Measurements from ENCODE around the gene LNX1. TPM values are rescaled to one million over a fixed set of nuclear protein-coding genes. Genes with fewer than 3 reads are reported as not detected.

LNX1 gene
- total RNA-seq, 1 donor from 2014 or later: 0.10 TPM

DNA sequence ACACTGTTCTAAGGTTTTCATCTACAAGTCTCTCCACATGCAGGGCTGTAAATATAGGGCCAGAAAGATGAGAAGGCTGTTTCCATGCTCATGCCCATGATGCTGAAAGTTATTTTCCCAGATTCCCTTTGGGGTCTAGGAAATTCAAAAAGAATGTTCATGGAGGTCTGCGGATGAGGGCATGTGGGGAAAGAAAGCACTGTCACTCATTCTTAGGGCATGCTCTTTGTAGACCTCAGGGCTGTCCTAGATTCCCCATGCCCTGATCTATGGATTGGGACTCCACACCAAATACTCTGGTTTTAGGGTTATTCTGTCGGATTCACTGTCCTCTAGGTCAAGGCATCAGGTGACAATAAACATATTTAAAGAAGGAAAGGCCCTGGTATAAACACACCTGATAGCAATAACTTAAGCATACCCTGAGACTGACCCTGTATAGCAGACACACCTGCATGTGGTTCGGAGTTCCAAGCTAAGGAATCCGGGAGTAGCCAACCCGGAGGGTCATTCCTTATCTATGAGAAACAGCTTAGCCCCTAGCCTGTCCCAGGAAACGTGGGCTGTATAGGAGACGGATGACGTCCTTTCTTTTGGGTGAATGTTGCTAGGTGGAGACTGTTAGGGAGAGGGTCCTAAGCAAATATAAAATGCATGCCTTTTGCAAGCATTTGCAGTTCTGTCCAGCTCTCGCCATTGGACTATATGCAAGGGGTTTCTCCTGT is 37.6 kb downstream of the LNX1 start:
- H3K9me3 Mint-ChIP-seq (ENCODE audit: unreplicated experiment): no peaks in the 10 kb centered on the region
- TF ChIP-seq, protein P1, sequence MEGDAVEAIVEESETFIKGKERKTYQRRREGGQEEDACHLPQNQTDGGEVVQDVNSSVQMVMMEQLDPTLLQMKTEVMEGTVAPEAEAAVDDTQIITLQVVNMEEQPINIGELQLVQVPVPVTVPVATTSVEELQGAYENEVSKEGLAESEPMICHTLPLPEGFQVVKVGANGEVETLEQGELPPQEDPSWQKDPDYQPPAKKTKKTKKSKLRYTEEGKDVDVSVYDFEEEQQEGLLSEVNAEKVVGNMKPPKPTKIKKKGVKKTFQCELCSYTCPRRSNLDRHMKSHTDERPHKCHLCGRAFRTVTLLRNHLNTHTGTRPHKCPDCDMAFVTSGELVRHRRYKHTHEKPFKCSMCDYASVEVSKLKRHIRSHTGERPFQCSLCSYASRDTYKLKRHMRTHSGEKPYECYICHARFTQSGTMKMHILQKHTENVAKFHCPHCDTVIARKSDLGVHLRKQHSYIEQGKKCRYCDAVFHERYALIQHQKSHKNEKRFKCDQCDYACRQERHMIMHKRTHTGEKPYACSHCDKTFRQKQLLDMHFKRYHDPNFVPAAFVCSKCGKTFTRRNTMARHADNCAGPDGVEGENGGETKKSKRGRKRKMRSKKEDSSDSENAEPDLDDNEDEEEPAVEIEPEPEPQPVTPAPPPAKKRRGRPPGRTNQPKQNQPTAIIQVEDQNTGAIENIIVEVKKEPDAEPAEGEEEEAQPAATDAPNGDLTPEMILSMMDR (IDR thresholded peaks at IDR 0.05; ENCODE audit: partially characterized antibody, unreplicated experiment): no peak
- H3K27ac Mint-ChIP-seq (ENCODE audit: unreplicated experiment): no peak overlapping the region
- H3K27me3 Mint-ChIP-seq (ENCODE audit: unreplicated experiment): peaks cover 4% of the 10 kb centered on the region
- DNase-seq: no peak
- H3K4me1 Mint-ChIP-seq (ENCODE audit: low read depth, unreplicated experiment): peaks cover 8% of the 10 kb centered on the region
- no peak overlapping the region for H3K4me3 Mint-ChIP-seq (ENCODE audit: unreplicated experiment)
- H3K36me3 Mint-ChIP-seq (ENCODE audit: unreplicated experiment): no peaks in the 10 kb centered on the region

DNA sequence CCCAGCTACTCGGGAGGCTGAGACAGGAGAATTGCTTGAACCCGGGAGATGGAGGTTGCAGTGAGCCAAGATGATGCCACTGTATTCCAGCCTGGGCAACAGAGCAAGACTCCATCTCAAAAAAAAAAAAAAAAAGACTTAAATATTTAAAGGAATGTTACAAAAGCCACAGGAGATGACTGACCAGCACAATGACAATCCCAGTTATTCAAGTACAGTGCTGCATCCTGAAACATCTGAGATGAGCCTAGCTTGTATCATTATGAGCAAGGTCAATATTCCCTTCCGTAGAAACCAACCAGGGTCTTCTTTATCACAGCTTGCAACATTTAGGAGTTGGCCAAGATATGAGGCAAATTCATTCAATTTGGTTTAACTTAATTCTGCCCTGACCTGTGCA is 38.6 kb downstream of the LNX1 start:
- peaks cover 4% of the 10 kb centered on the region for H3K27me3 Mint-ChIP-seq (ENCODE audit: unreplicated experiment)
- H3K4me3 Mint-ChIP-seq (ENCODE audit: unreplicated experiment): no peak overlapping the region
- TF ChIP-seq, protein P1 (IDR thresholded peaks at IDR 0.05; ENCODE audit: partially characterized antibody, unreplicated experiment): no peak
- no peaks in the 10 kb centered on the region for H3K9me3 Mint-ChIP-seq (ENCODE audit: unreplicated experiment)
- H3K4me1 Mint-ChIP-seq (ENCODE audit: low read depth, unreplicated experiment): peaks cover under 1% of the 10 kb centered on the region
- H3K27ac Mint-ChIP-seq (ENCODE audit: unreplicated experiment): no peak overlapping the region
- DNase-seq: no peak
- no peaks in the 10 kb centered on the region for H3K36me3 Mint-ChIP-seq (ENCODE audit: unreplicated experiment)

GRCh38 chr4:53551958-53552357 is 39.3 kb downstream of the LNX1 start:
- Mint-ChIP-seq H3K4me1 (ENCODE audit: low read depth, unreplicated experiment) (no peaks in the 10 kb centered on the region), H3K36me3 (ENCODE audit: unreplicated experiment) (no peaks in the 10 kb centered on the region), H3K27me3 (ENCODE audit: unreplicated experiment) (peaks cover 4% of the 10 kb centered on the region), H3K27ac (ENCODE audit: unreplicated experiment) (no peak overlapping the region), H3K4me3 (ENCODE audit: unreplicated experiment) (no peak overlapping the region), H3K9me3 (ENCODE audit: unreplicated experiment) (no peaks in the 10 kb centered on the region)
- TF ChIP-seq, protein P1 (IDR thresholded peaks at IDR 0.05; ENCODE audit: partially characterized antibody, unreplicated experiment): no peak
- DNase-seq: no peak

DNA sequence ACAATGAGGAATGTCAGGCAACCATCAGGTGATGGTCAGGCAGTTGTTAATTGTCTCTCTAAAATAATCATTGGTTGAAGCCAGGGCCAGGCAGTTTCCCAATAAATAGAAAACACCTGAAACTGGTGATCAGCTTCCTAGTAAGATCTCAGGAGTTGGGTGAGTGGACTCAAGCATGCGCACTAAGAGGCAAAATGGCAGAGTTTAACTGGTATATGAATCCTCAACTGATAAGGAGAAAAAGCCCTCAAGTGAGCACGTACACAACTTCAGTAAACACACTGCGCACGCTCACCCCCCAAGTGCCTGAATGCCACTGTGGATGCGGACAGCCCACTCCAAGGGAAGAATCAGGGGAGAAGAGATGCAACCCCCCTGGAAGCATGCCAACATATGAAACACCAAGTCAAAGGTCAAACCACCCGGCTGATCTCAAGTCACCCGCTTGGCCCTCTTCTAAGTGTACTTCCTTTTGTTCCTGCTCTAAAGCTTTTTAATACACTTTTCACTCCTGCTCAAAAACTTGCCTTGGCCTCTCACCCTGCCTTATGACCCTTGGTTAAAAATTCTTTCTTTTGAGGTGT is 39.9 kb downstream of the LNX1 start:
- no peak overlapping the region for H3K4me3 Mint-ChIP-seq (ENCODE audit: unreplicated experiment)
- no peaks in the 10 kb centered on the region for H3K36me3 Mint-ChIP-seq (ENCODE audit: unreplicated experiment)
- H3K27ac Mint-ChIP-seq (ENCODE audit: unreplicated experiment): no peak overlapping the region
- no peak for DNase-seq
- H3K27me3 Mint-ChIP-seq (ENCODE audit: unreplicated experiment): peaks cover 4% of the 10 kb centered on the region
- H3K4me1 Mint-ChIP-seq (ENCODE audit: low read depth, unreplicated experiment): no peaks in the 10 kb centered on the region
- TF ChIP-seq, protein P1 (IDR thresholded peaks at IDR 0.05; ENCODE audit: partially characterized antibody, unreplicated experiment): no peak
- H3K9me3 Mint-ChIP-seq (ENCODE audit: unreplicated experiment): no peaks in the 10 kb centered on the region

DNA sequence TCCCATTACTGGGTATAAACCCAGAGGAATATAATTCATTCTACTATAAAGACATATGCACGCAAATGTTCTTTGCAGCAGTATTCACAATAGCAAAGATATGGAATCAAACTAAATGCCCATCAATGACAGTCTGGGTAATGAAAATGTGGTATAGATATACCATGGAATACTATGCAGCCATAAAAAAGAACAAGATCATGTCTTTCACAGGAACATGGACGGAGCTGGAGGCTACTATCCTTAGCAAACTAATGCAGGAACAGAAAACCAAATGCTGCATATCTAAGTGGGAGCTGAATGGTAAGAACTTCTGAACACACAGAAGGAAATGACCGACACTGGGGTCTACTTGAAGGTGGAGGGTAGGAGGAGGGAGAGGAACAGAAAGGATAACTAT is 42.6 kb downstream of the LNX1 start:
- Mint-ChIP-seq H3K36me3 (ENCODE audit: unreplicated experiment) (no peaks in the 10 kb centered on the region), H3K4me1 (ENCODE audit: low read depth, unreplicated experiment) (no peaks in the 10 kb centered on the region), H3K9me3 (ENCODE audit: unreplicated experiment) (no peaks in the 10 kb centered on the region), H3K4me3 (ENCODE audit: unreplicated experiment) (no peak overlapping the region), H3K27me3 (ENCODE audit: unreplicated experiment) (no peaks in the 10 kb centered on the region), H3K27ac (ENCODE audit: unreplicated experiment) (no peak overlapping the region)
- TF ChIP-seq, protein P1 (IDR thresholded peaks at IDR 0.05; ENCODE audit: partially characterized antibody, unreplicated experiment): no peak
- DNase-seq: no peak
